Activated naive CD8-positive, alpha-beta T cell (primary cell): ENCODE data around the gene SLC25A47.
"Not testable (repeated sequence)": the region's sequence is repeated elsewhere in the genome, so short reads cannot be mapped to it uniquely, and the experiment has no call there.

Experiments used
- H3K27ac Mint-ChIP-seq: one replicate; pipeline ENCODE4 v1.8.0; 2021; ENCODE audit warnings: mixed read lengths
- H3K27me3 Mint-ChIP-seq: one replicate; pipeline ENCODE4 v1.8.0; 2021; ENCODE audit warnings: mixed read lengths
- H3K36me3 Mint-ChIP-seq: one replicate; pipeline ENCODE4 v1.8.0; 2021; ENCODE audit warnings: mixed read lengths
- H3K4me1 Mint-ChIP-seq: one replicate; pipeline ENCODE4 v1.8.0; 2021; ENCODE audit warnings: low read depth, mixed read lengths
- H3K4me3 Mint-ChIP-seq: one replicate; pipeline ENCODE4 v1.8.0; 2021; ENCODE audit warnings: mild to moderate bottlenecking, mixed read lengths
- H3K9me3 Mint-ChIP-seq: one replicate; pipeline ENCODE4 v1.8.0; 2021; ENCODE audit warnings: low read depth, mixed read lengths

The SLC25A47 gene

GRCh38 chr14:100307766-100308426 lies 15.2 kb upstream of the SLC25A47 start:
- Mint-ChIP-seq H3K9me3 (no peaks in the 10 kb centered on the region), H3K27me3 (no peaks in the 10 kb centered on the region), H3K27ac (no peak overlapping the region), H3K4me1 (peaks cover 10% of the 10 kb centered on the region), H3K4me3 (peak overlapping the region; percentile 70), H3K36me3 (no peaks in the 10 kb centered on the region)

DNA sequence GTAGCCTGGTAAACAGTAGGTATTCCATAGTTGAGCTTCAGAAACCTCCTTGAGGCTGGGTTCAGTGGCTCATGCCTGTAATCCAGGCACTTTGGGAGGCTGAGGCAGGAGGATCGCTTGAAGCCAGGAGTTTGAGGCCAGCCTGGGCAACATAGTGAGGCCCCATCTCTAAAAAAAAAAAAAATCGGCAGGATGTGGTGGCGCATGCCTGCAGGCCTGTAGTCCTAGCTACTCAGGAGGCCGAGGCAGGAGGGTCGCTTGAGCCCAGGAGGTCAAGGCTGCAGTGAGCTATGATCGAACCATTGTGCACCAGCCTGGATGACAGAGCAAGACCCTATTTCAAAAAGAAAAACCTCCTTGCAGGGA lies 14.7 kb upstream of the SLC25A47 start:
- not testable (repeated sequence) for H3K27ac Mint-ChIP-seq, H3K4me3 Mint-ChIP-seq, H3K36me3 Mint-ChIP-seq, H3K9me3 Mint-ChIP-seq, H3K27me3 Mint-ChIP-seq
- H3K4me1 Mint-ChIP-seq: peaks cover 10% of the 10 kb centered on the region

DNA sequence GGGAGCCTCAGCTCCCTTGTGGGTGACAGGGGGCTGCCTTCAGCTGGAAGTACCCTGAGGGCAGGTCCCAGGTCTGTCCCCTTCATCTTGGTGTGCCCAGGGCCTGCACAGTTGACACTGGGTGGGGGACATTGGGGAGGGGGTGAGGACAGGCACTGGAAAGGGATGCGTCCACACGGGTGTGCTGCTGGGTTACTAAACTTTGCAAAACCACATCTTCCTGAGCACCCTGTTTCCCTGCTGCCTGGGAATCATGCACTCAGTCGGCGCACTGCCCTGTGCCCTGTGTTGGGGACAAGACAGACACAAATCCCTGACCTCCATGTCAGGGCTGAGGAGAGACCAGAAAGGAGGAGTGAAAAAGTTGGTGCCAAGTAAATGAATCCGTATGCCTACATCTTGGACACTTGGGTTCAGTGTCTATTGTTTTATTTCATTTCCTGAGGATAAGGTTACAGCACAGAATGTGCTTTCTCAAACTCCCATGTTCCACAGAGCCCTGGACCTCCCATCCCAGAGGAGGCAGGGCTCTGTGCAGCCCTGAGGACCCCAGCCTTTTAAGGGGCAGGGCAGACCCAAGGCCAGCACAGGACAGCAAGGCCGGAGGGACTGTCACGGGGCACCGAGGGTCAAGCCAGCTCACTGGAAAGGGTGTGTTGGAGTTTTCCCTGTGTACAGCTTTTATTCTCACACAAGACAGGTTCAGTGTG lies 14.0 kb upstream of the SLC25A47 start:
- Mint-ChIP-seq H3K36me3 (no peaks in the 10 kb centered on the region), H3K27me3 (no peaks in the 10 kb centered on the region), H3K27ac (no peak overlapping the region), H3K4me1 (peaks cover 8% of the 10 kb centered on the region), H3K4me3 (no peak overlapping the region), H3K9me3 (no peaks in the 10 kb centered on the region)

- H3K9me3 Mint-ChIP-seq, H3K4me3 Mint-ChIP-seq, H3K36me3 Mint-ChIP-seq, H3K27me3 Mint-ChIP-seq, H3K4me1 Mint-ChIP-seq: not testable (repeated sequence)
- H3K27ac Mint-ChIP-seq: peak overlapping the region; percentile 34
These were observed 10.8 kb upstream of the SLC25A47 start for GRCh38 chr14:100312110-100312876.

- H3K4me1 Mint-ChIP-seq: peaks cover 3% of the 10 kb centered on the region
- H3K27ac Mint-ChIP-seq: peak overlapping the region; percentile 34
- H3K36me3 Mint-ChIP-seq: no peaks in the 10 kb centered on the region
- no peaks in the 10 kb centered on the region for H3K27me3 Mint-ChIP-seq
- H3K9me3 Mint-ChIP-seq: no peaks in the 10 kb centered on the region
- H3K4me3 Mint-ChIP-seq: no peak overlapping the region
These were observed 10.2 kb upstream of the SLC25A47 start for GRCh38 chr14:100312877-100313400.

DNA sequence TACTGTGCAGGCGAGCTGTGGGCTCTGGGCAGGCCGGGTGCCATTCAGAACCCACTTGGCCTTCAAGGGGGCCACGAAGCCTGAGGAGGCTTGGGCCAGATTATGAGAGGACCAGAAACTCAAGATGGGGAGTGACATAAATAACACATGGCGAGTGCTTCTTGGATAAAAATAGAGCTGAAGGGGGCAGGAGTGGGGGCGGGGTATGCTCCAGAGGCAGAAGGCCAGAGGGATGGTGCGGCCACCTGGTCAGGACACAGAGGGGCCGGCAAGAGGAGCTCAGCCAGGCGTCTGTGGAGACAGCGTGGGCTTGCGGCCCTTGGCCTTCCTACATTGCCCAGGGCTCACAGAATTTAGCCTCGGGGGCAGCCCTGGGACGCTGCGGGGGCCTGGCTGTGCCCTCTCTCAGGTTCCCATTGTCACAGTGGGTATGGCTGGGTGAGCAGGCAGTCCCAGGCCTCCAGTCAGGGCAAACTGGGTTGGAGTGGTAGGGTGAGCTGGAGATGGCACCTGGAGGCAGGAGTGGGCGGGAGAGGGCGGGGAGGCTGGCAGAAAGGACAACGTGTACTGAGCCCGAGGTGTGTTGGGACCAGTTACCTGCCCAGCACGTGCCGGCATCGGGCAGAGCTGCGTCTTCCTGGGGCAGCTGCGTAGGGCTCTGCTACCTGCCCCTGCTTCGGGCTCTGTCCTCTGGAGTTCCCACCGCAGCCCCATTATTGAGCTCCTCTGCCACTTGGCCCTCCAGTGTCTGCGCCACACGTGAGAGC lies 9.5 kb upstream of the SLC25A47 start:
- H3K36me3 Mint-ChIP-seq: no peaks in the 10 kb centered on the region
- H3K4me1 Mint-ChIP-seq: peaks cover 3% of the 10 kb centered on the region
- no peaks in the 10 kb centered on the region for H3K27me3 Mint-ChIP-seq
- H3K9me3 Mint-ChIP-seq: no peaks in the 10 kb centered on the region
- no peak overlapping the region for H3K4me3 Mint-ChIP-seq
- no peak overlapping the region for H3K27ac Mint-ChIP-seq

- no peak overlapping the region for H3K27ac Mint-ChIP-seq
- H3K27me3 Mint-ChIP-seq: no peaks in the 10 kb centered on the region
- peaks cover 3% of the 10 kb centered on the region for H3K4me1 Mint-ChIP-seq
- no peaks in the 10 kb centered on the region for H3K36me3 Mint-ChIP-seq
- H3K9me3 Mint-ChIP-seq: no peaks in the 10 kb centered on the region
- no peak overlapping the region for H3K4me3 Mint-ChIP-seq
These were observed 8.4 kb upstream of the SLC25A47 start for GRCh38 chr14:100314724-100315123.

- H3K4me3 Mint-ChIP-seq: peak overlapping the region; percentile 65
- no peak overlapping the region for H3K27ac Mint-ChIP-seq
These were observed 5.8 kb upstream of the SLC25A47 start for GRCh38 chr14:100317389-100317788.

DNA sequence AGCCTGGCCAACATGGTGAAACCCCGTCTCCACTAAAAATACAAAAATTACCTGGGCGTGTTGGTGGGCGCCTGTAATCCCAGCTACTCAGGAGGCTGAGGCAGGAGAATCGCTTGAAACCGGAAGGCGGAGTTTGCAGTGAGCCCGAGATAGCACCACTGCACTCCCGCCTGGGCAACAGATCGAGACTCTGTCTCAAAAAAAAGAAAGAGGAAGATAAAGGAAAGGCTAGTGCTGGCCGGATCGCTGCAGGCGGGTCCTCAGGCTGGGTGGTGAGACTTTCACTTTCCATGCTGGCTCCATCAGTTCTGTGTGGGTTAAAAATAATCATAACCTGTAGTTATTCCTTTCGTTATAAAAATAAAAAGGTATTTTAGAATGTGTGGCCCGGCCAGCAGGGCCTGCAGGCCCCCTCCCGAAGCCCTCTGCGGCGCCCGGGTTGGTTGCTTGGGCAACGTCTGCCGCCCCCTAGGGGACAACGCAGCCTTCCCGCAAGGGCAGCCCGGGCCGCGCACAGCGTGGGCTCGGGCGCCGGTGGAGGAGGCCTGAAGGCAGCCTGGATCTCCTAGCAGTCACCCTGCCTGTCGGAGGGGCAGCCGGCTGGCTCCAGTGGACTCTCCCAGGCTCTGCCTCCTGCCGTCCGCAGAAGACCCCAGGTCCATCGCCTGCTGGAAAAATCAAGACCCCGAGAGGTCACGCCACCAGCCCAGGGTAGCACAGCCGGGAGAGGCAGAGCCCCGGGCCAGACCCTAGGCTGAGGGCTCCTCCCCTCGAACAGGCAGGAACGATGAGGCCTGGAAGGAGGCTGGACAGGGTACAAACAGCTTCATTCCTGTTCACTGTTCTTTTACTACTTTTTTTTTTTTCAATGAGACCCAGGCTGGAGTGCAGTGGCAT lies 5.0 kb upstream of the SLC25A47 start:
- Mint-ChIP-seq H3K4me1 (peaks cover 3% of the 10 kb centered on the region), H3K9me3 (no peaks in the 10 kb centered on the region), H3K36me3 (no peaks in the 10 kb centered on the region), H3K27me3 (no peaks in the 10 kb centered on the region), H3K27ac (no peak overlapping the region), H3K4me3 (peak overlapping the region; percentile 65)

More at GRCh38 chr14:100317389-100317788, 5.8 kb upstream of the SLC25A47 start:
- Mint-ChIP-seq H3K27me3 (no peaks in the 10 kb centered on the region), H3K4me1 (peaks cover 3% of the 10 kb centered on the region), H3K36me3 (no peaks in the 10 kb centered on the region), H3K9me3 (no peaks in the 10 kb centered on the region)

DNA sequence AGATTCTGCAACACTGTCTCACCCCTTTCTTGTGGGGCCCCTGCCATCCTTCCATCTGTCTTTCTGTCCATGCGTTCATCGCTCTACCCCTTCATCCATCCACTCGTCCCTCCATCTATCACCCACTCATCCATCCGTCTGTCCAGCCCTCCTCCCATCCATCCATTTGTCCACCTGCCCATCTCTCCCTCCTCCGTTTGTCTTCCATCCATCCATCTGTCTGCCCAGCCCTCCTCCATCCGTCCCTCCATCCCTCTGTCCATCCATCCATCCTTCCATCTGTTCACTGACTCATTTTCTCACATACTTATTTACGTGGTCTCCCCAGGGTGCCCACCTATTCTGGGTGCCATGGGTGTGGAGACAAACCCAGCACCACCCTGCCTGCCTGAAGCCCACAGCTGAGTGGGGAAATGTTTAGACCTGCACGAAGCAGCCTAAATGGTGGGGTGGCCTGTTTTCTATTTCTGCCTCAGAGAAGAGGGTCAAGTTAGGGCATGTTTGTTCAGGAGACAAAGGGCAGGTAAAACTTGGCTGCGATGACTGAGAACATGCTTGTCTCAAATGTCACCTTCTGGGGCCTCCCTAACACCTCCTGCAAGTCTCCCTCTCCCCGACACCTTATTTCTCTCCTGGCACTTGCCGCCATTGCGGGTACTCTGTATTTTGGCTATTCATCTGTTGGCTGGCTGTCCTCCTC lies 2.8 kb upstream of the SLC25A47 start:
- Mint-ChIP-seq H3K9me3 (no peaks in the 10 kb centered on the region), H3K4me3 (no peak overlapping the region), H3K36me3 (no peaks in the 10 kb centered on the region), H3K4me1 (peaks cover 3% of the 10 kb centered on the region), H3K27me3 (no peaks in the 10 kb centered on the region), H3K27ac (no peak overlapping the region)

DNA sequence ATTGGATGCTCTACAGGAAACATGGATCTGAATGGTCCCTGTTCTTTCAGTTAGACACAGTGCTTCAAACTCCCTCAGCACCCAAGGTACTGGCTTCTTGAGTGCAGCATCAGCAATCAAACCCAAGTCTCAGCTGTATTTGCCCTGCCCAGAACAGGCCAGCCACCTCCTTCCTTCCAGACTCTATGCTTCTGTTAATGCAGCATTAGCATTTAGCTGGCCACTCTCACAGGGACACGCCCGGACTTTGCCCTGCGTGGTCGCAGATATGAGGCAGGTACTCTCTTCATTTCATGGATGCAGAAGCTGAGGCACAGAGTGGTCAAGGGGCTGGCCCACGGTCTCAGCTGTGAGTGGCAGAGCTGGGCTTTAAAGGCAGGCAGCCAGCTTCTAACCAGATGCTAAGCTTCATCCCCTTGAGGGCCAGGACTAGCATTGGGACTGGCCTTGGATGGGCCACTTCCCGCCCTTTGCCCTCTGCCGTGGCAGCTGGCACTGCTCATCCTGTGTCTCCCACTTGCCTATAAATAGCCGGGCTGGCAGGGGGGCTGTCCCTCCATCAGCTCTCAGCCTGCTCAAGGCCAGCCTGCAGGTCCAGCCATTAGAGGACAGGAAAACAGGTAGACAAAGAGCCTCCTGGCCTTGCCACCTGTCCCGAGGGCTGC lies 1.5 kb upstream of the SLC25A47 start:
- no peak overlapping the region for H3K27ac Mint-ChIP-seq
- no peaks in the 10 kb centered on the region for H3K9me3 Mint-ChIP-seq
- peaks cover 3% of the 10 kb centered on the region for H3K4me1 Mint-ChIP-seq
- no peak overlapping the region for H3K4me3 Mint-ChIP-seq
- no peaks in the 10 kb centered on the region for H3K27me3 Mint-ChIP-seq
- H3K36me3 Mint-ChIP-seq: no peaks in the 10 kb centered on the region

DNA sequence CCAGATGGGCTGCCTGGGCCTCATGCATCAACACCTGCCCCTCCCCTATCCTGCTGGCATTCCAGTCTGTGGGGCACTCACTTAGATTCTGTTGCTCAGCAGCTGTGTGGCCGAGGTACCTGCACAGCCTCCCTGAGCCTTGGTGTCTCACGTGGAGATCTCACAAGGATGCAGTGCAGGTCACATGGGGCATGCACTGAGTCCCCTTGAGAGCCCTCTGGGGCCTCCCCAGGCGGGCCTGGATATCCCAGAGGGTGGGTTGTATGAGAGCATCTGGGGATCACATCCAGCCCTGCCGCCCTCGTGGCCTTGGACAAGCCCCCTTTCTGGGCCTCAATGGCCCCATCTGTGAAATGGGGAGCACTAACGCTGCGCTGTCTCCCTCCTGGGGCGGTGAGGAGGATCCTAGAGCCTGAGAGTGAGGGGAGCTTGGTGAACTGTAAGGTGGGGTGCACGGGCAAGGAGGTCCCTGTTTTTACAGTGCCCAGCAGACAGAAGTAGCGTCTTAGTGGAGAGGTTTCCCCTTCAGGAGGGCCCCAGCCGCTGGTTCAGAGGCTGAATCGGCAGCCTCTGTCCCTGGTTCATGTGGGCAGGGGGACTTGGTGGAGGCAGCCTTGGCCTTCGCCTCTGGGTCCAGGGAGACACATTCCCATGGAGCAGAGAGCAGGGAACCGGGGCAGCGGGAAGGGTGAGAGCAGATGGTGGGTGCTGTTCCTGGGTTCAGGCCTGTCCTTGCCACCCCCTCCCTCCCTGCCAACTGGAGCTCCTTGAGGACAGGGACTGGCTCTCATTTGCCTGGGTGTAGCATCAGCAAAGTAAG lies 791 bp upstream of the SLC25A47 start:
- H3K4me3 Mint-ChIP-seq: no peak overlapping the region
- no peaks in the 10 kb centered on the region for H3K36me3 Mint-ChIP-seq
- H3K27me3 Mint-ChIP-seq: no peaks in the 10 kb centered on the region

More for the DNA sequence above, 791 bp upstream of the SLC25A47 start:
- Mint-ChIP-seq H3K4me1 (peaks cover 3% of the 10 kb centered on the region), H3K9me3 (no peaks in the 10 kb centered on the region), H3K27ac (no peak overlapping the region)
